KMS-11 (cell line): ENCODE data around the gene NR2C1.

Experiments
- H2AFZ ChIP-seq: fragments of 200-600 bp; sonication (generic); 2 replicates; pipeline ENCODE4 v1.6.1; 2016; ENCODE audit warnings: antibody characterized with exemption, mixed run types, low read depth
- H3K27ac ChIP-seq: fragments of 200-600 bp; sonication (generic); 2 replicates; pipeline ENCODE4 v1.6.1; 2016; ENCODE audit warnings: mild to moderate bottlenecking, mixed run types
- H3K27me3 ChIP-seq: fragments of 200-600 bp; sonication (generic); 2 replicates; pipeline ENCODE4 v1.6.1; 2017; ENCODE audit warnings: mild to moderate bottlenecking, low read depth, mixed run types, moderate library complexity; ENCODE audit not compliant: insufficient read depth
- H3K36me3 ChIP-seq: fragments of 200-600 bp; sonication (generic); 2 replicates; pipeline ENCODE4 v1.6.1; 2017; ENCODE audit warnings: mild to moderate bottlenecking, mixed run types; ENCODE audit not compliant: insufficient read depth
- H3K4me1 ChIP-seq: fragments of 200-600 bp; sonication (generic); 2 replicates; pipeline ENCODE4 v1.6.1; 2016; ENCODE audit warnings: mild to moderate bottlenecking, low read depth, mixed run types; ENCODE audit not compliant: poor library complexity, severe bottlenecking
- H3K4me2 ChIP-seq: fragments of 200-600 bp; sonication (generic); 2 replicates; pipeline ENCODE4 v1.7.0; 2016; ENCODE audit warnings: mild to moderate bottlenecking, mixed run types
- H3K4me3 ChIP-seq: fragments of 200-600 bp; sonication (generic); IDR thresholded peaks from 2 replicates; pipeline ENCODE4 v1.6.1; 2017; ENCODE audit warnings: low read depth, low read length, mixed read lengths; ENCODE audit not compliant: insufficient read depth
- H3K79me2 ChIP-seq: fragments of 200-600 bp; sonication (generic); 2 replicates; pipeline ENCODE4 v1.6.1; 2016; ENCODE audit warnings: low read depth, mixed run types; ENCODE audit not compliant: insufficient read depth
- H3K9ac ChIP-seq: fragments of 200-600 bp; sonication (generic); 2 replicates; pipeline ENCODE4 v1.6.1; 2016; ENCODE audit warnings: mild to moderate bottlenecking, mixed run types
- H4K20me1 ChIP-seq: fragments of 200-600 bp; sonication (generic); 2 replicates; pipeline ENCODE4 v1.6.1; 2016; ENCODE audit warnings: mild to moderate bottlenecking, mixed run types; ENCODE audit not compliant: insufficient read depth
- TF ChIP-seq, protein P1 (sequence below): fragments of 200-600 bp; sonication (generic); conservative IDR thresholded peaks from 2 replicates; pipeline ENCODE4 v1.6.1; 2017; ENCODE audit warnings: low read depth, mild to moderate bottlenecking, antibody characterized with exemption, low read length, moderate library complexity, mixed read lengths

The NR2C1 gene

DNA sequence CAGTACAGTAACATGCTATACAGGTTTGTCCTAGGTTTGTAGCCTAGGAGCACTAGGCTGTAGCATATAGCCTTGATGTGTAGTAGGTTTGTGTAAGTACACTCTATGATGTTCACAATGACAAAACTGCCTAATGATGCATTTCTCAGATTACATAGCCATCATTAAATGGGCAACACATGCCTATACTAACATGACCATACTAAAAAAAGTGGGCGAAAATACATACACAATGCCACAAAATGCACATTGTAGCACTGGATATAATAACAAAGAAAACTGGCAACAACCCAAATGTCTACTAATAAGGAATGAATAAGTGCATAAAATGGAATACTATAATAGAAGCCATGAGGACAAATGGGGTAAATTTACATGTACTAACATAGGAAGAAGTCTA lies 38.7 kb downstream of the NR2C1 start:
- Histone ChIP-seq H3K79me2 (no peaks in the 10 kb centered on the region), H3K4me3 (no peak overlapping the region), H3K36me3 (no peaks in the 10 kb centered on the region), H3K27me3 (no peaks in the 10 kb centered on the region), H3K4me2 (no peak overlapping the region), H3K27ac (no peak overlapping the region), H4K20me1 (no peaks in the 10 kb centered on the region), H3K4me1 (peaks cover 6% of the 10 kb centered on the region), H3K9ac (no peak overlapping the region), H2AFZ (no peak overlapping the region)
- TF ChIP-seq, protein P1, sequence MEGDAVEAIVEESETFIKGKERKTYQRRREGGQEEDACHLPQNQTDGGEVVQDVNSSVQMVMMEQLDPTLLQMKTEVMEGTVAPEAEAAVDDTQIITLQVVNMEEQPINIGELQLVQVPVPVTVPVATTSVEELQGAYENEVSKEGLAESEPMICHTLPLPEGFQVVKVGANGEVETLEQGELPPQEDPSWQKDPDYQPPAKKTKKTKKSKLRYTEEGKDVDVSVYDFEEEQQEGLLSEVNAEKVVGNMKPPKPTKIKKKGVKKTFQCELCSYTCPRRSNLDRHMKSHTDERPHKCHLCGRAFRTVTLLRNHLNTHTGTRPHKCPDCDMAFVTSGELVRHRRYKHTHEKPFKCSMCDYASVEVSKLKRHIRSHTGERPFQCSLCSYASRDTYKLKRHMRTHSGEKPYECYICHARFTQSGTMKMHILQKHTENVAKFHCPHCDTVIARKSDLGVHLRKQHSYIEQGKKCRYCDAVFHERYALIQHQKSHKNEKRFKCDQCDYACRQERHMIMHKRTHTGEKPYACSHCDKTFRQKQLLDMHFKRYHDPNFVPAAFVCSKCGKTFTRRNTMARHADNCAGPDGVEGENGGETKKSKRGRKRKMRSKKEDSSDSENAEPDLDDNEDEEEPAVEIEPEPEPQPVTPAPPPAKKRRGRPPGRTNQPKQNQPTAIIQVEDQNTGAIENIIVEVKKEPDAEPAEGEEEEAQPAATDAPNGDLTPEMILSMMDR: no peak

GRCh38 chr12:95022477-95022876 lies 50.9 kb downstream of the NR2C1 start:
- no peaks in the 10 kb centered on the region for H4K20me1 ChIP-seq
- H2AFZ ChIP-seq: no peak overlapping the region
- no peaks in the 10 kb centered on the region for H3K36me3 ChIP-seq
- H3K4me1 ChIP-seq: no peaks in the 10 kb centered on the region
- H3K4me2 ChIP-seq: no peak overlapping the region
- TF ChIP-seq, protein P1: no peak
- H3K27me3 ChIP-seq: no peaks in the 10 kb centered on the region
- H3K4me3 ChIP-seq: no peak overlapping the region
- H3K79me2 ChIP-seq: no peaks in the 10 kb centered on the region
- no peak overlapping the region for H3K9ac ChIP-seq
- H3K27ac ChIP-seq: no peak overlapping the region

GRCh38 chr12:95017482-95017881 lies 55.9 kb downstream of the NR2C1 start:
- Histone ChIP-seq H3K4me1 (no peaks in the 10 kb centered on the region), H3K4me3 (no peak overlapping the region), H3K27me3 (no peaks in the 10 kb centered on the region), H2AFZ (no peak overlapping the region), H3K9ac (no peak overlapping the region), H4K20me1 (no peaks in the 10 kb centered on the region), H3K36me3 (no peaks in the 10 kb centered on the region), H3K79me2 (no peaks in the 10 kb centered on the region), H3K4me2 (no peak overlapping the region), H3K27ac (no peak overlapping the region)
- TF ChIP-seq, protein P1: no peak

DNA sequence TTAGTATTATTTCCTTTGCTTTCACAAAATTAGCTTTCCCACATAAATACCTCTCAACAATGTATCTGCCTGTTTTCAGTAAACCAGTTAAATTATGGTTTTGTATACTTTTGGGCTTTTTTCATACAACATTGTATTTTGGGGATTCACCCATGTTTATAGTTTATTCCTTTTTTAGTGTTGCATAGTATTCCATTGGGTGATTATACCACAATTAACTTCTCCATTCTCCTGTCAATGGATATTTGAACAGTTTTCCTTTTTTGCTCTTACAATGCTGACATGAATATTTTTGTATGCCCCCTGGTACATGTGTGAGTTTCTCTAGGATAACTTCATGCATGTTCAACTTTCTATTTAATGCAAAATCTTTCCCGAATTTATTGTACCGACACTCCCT lies 57.3 kb downstream of the NR2C1 start:
- no peak overlapping the region for H3K27ac ChIP-seq
- TF ChIP-seq, protein P1: no peak
- no peak overlapping the region for H3K4me2 ChIP-seq
- no peak overlapping the region for H2AFZ ChIP-seq
- H3K4me3 ChIP-seq: no peak overlapping the region
- no peaks in the 10 kb centered on the region for H3K36me3 ChIP-seq
- H3K79me2 ChIP-seq: no peaks in the 10 kb centered on the region
- no peak overlapping the region for H3K9ac ChIP-seq
- no peaks in the 10 kb centered on the region for H3K4me1 ChIP-seq
- no peaks in the 10 kb centered on the region for H4K20me1 ChIP-seq
- no peaks in the 10 kb centered on the region for H3K27me3 ChIP-seq
